Suprapubic skin (tissue), 3 donors: ENCODE data around the gene TCF7.

Source experiments
- CTCF ChIP-seq, 2 donors: fragments of 200-600 bp in 1 of 2; fragments of 450-650 bp in 1 of 2; sonication (generic) in 1 of 2; IDR thresholded peaks; one replicate each; pipeline ENCODE4 v1.5.1; 2016 to 2019; ENCODE audit warnings: antibody characterized with exemption in 2 of 2, mild to moderate bottlenecking in 1 of 2, moderate library complexity in 1 of 2
- POLR2AphosphoS5 ChIP-seq, 3 donors: sonication (generic); formaldehyde crosslinking; IDR thresholded peaks; one replicate each; pipeline ENCODE4 v1.6.1; 2017; ENCODE audit warnings: antibody characterized with exemption in 3 of 3

- TF ChIP-seq CTCF (IDR thresholded peaks at IDR 0.05) (no peak), POLR2AphosphoS5 (IDR thresholded peaks at IDR 0.05) (no peak)
Observed at GRCh38 chr5:134113902-134114875, at the start of gene TCF7.
